GM19467 (cell line): Measurements from ENCODE around the gene KLHL29.

ENCODE experiments used
- ATAC-seq: cut with Tn5 transposase; IDR thresholded peaks from one replicate; pipeline ENCODE4 v1.9.1; 2021; ENCODE audit warnings: mild to moderate bottlenecking, moderate library complexity; ENCODE audit not compliant: unreplicated experiment

KLHL29 gene

GRCh38 chr2:23563673-23564614, 179.0 kb downstream of the KLHL29 start:
- no peak for ATAC-seq

- ATAC-seq, result no peak
These were observed 179.6 kb downstream of the KLHL29 start for GRCh38 chr2:23564615-23564960.

- no peak for ATAC-seq
These were observed 180.4 kb downstream of the KLHL29 start for GRCh38 chr2:23565374-23565773.

- ATAC-seq, result no peak
These were observed 180.8 kb downstream of the KLHL29 start for GRCh38 chr2:23565814-23566213.

- no peak for ATAC-seq
These were observed 181.5 kb downstream of the KLHL29 start for GRCh38 chr2:23566241-23567142.

GRCh38 chr2:23567161-23567756, 182.3 kb downstream of the KLHL29 start:
- ATAC-seq, result no peak

GRCh38 chr2:23568211-23568610, 183.2 kb downstream of the KLHL29 start:
- ATAC-seq, result no peak

- no peak for ATAC-seq
These were observed 183.7 kb downstream of the KLHL29 start for GRCh38 chr2:23568626-23569190.

- ATAC-seq, result no peak
These were observed 184.9 kb downstream of the KLHL29 start for GRCh38 chr2:23569761-23570365.

GRCh38 chr2:23571085-23571484, 186.1 kb downstream of the KLHL29 start:
- no peak for ATAC-seq

- ATAC-seq, result no peak
These were observed 186.7 kb downstream of the KLHL29 start for GRCh38 chr2:23571527-23572282.

GRCh38 chr2:23574919-23575654, 190.1 kb downstream of the KLHL29 start:
- no peak for ATAC-seq

- ATAC-seq, result no peak
These were observed 194.1 kb downstream of the KLHL29 start for GRCh38 chr2:23578964-23579671.

GRCh38 chr2:23579674-23580073, 194.7 kb downstream of the KLHL29 start:
- ATAC-seq, result no peak

GRCh38 chr2:23583467-23583866, 198.5 kb downstream of the KLHL29 start:
- ATAC-seq, result no peak

- ATAC-seq, result no peak
These were observed 199.2 kb downstream of the KLHL29 start for GRCh38 chr2:23584054-23584745.

- no peak for ATAC-seq
These were observed 200.5 kb downstream of the KLHL29 start for GRCh38 chr2:23585273-23586170.
